Stimulated activated CD4-positive, alpha-beta T cell treated with anti-CD3 and anti-CD28 coated beads, TNF-alpha, amount 100 ng/mL, for 24 hours (primary cell): Measurements from ENCODE around the gene AKAP13.

Experiments used
- DNase-seq, 3 experiments: peaks; one replicate each; pipeline ENCODE4 v3.0.0-alpha.2; 2020; ENCODE audit warnings: low read depth in 3 of 3

Gene AKAP13

GRCh38 chr15:85444122-85444745 lies 63.8 kb downstream of the AKAP13 start:
- DNase-seq: no peak

DNA sequence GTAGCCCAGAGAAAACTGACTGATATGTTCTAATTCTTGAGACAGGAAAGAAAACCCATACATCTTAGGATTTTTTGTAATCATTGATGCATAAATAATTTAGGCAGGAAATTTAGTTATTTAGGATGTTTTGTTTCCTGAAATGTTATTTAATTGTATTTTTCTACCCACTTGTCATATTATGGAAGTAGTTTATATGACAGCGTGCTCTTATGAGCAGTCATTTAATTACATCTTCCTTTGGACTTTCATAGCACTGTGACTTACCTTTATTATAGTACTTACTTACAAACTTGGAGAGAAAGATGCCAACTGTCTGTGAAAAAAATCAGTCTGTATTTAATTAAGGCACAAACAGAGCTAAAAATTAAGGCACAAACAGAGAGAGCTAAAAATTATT lies 65.0 kb downstream of the AKAP13 start:
- no peak for DNase-seq

- DNase-seq: no peak
These were observed 70.8 kb downstream of the AKAP13 start for GRCh38 chr15:85451099-85451700.

GRCh38 chr15:85452436-85452835 lies 72.0 kb downstream of the AKAP13 start:
- no peak for DNase-seq

DNA sequence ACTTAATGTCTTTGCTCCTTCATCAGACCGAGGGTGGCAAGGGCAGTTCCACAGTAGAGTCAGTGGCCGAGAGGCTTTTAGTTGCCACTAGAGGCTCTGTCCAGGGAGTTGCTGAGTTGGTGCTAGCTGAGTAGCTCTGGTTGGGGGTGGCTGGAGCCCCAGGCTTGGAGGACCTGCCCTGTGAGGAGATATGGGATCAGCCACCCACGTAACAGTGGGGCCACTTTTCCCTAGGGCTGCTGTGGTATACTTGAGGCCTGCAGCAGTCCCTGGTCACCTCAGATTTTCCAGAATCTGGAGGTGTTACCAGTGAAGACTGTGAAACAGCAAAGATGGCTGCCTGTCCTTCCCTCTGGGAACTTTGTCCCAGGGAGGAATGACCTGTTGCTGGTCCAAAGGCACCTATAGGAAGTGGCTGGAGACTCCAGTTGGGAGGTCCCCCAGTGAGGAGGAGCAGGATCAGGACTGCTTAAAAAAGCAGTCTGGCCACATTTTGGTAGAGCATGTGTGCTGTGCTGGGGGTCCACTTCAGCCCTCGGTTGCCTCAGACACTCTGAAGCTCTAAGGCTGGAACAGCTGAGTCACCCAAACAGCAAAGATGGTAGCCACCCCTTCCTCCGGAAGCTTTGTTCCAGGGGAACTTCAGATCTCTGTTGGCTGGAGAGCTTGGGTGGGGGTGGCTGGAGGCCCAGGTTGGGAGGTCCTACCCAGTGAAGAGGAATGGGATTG lies 72.9 kb downstream of the AKAP13 start:
- no peak for DNase-seq

- DNase-seq: no peak
These were observed 74.0 kb downstream of the AKAP13 start for GRCh38 chr15:85454403-85454802.

DNA sequence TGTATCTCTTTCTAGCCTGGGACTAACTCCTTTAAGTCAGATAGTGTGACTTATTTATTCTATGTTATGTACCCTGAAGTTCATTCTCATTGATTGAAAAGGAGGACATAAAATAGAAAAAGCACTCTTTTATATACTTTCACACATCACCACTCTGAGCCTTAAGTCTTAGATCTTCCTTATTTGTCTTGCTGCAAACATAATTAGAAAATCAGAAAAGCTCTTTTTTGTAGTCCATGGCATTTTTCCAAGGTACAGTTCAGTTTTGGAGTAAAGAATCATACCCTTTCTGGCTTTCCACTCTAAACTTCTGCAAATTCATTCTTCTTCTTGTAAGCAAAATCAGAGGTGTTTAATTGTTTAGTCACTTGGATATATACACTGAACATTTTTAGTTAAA lies 75.5 kb downstream of the AKAP13 start:
- DNase-seq: no peak

DNA sequence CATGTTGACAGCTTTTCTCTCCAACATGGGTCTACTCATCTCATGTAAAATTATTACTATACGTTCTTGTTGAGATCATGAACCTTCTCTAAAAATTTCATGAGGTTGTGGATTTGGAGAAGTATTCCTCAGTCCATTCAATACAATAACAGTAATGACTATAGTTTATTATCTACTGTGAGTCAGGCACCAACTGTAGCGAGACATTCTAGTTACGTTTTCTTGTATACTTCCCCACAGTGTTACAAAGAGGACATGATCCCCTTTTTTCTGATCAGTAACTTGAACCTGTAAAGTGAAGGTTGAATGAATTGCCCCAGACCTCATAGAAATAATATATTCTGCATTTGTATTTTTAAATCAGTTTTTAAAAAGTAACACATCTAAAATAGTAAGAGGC lies 76.4 kb downstream of the AKAP13 start:
- DNase-seq: no peak

DNA sequence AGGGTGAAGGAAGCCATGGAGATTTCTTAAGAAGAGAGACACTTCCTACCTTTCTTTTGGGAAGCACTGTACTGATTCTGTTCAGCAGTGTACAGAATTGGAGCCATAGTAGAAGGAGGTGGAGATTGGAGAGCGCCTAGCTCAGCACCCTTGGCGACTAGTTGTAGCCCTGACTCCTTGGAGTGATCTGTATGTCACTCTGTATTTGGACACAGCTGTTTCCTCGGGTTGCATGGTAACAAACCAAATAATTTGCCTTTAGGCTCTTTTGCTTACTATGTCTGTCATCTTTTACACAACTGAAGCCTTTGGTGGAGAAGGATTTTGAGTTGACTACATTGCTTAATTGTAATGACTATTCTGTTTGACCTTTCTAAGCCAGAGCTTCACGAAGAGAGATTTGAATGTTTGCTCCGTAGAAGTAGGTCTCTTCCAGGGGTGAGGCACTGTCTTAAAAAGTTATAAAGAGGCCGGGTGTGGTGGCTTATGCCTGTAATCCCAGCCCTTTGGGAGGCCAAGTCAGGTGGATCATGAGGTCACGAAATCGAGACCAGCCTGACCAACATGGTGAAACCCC lies 77.1 kb downstream of the AKAP13 start:
- no peak for DNase-seq

DNA sequence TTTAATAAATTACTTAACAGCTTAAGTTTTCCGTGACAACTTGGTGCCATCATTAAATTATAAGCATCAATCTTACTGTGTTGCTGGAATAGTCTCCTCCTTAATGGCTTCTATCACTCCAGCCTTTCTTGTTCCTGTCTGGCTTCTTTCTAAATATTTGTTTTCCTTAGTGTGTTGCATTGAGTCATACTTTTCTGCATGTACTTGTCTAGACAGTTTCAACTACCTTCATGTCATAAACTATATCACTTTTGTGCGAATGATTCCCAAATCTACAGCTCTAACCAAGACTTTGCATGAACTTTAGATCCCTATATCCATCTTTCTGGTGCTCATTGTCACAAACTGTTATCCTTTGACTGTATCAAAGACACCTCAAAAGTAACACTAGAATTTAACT lies 78.4 kb downstream of the AKAP13 start:
- no peak for DNase-seq

DNA sequence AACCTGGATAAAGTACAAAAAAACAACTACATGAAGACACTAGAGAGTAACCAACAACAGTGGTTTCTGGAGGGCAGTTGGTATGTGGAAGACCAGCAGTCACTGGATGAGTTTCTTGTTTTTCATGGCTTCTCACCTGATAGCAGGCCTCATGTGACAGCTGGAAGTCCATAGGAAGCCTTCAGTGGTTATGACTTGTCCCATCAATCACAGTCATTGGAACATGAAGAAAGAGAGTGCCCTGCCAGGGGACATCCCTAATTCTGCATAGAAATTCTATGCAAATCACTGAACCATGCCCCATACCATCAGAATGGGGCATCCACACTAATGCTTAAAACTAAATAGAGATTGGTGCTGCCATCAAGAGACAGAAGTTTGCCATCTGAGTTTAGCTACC lies 81.6 kb downstream of the AKAP13 start:
- DNase-seq: no peak

DNA sequence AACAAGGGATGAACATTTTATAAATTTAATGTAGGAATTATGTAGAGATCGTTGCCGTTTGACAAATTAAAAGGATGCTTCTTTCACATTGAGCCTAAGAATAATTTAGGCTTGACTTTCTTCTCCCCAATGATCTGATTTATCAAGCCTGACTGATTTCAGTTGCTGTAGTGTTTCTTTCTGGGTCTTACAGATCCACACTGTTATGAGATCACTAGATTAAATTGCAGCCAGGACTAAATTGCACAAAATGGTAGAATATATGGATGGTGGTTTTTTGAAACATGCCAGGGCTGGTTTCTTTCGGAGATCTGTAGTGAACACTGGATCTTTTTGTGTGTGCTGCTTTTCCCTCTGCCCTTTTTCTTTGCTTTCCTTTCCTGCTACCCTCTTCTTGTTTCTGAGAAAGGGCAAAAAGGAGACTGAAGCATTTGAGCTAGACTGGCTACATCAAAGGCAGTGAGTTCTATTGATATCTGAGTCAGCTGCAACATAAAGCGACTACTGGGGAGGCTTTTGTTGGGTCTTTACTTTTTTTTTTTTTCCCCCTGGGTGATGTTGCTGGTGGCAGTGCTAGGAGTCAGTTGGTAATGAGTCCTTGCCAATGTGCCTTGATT lies 83.0 kb downstream of the AKAP13 start:
- no peak for DNase-seq

DNA sequence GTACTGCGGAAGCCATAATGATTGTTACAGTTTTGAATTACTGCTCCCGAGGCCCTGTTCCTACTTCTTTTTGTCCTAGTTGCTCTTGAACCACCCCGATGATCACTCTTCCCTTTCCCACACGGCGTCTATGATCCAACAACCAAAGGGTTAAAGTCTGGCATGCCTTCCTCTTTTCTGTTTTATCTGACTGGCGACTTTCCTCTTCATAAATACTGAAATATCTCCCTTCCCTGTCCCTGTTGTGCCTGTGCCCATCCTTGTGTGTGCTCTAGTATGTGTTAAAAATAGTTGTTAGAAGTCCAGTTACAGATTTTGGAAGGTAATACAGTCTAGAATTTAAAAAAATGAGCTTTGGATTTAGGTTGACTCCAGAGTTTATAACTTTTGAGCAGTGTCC lies 83.6 kb downstream of the AKAP13 start:
- no peak for DNase-seq

DNA sequence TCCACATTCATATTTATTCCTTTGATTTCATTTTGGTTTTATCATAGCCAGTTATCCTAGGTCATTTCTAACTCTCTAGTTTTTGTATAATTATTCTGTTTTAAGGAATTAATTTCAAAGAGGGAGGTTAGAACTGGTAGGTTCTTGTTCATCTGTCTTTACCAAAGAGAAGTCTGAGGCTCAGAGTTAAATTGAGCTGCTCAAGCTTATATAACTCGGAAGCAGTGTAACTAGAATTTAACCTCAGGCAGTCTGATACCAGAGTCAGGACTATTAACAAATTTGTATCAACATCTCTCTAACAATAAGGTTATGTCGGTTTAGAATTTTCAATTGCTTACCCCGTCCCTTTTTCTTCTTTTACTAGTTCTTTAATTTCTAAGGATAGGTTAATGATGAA lies 84.1 kb downstream of the AKAP13 start:
- DNase-seq: no peak

GRCh38 chr15:85470563-85471271 lies 90.3 kb downstream of the AKAP13 start:
- DNase-seq: no peak

DNA sequence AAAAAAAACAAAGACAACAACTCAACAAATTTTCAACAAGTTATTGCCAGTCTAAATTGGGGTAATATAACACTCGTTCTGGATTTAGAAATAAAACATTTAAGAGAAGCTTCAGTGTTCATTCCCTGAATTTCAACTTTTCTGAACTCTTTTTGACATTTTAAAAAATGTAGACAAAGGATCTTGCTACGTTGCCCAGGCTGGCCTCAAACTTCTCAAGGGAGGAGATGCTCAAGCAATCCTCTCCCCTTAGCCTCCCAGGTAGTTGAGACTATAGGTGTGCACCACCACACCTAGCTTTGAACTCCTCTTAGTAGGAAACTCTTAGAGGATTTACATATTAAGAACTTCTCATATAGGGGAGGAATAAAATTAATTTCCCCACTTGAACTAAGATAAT lies 91.9 kb downstream of the AKAP13 start:
- no peak for DNase-seq

GRCh38 chr15:85473455-85473854 lies 93.1 kb downstream of the AKAP13 start:
- no peak for DNase-seq

GRCh38 chr15:85474700-85475316 lies 94.4 kb downstream of the AKAP13 start:
- no peak for DNase-seq

DNA sequence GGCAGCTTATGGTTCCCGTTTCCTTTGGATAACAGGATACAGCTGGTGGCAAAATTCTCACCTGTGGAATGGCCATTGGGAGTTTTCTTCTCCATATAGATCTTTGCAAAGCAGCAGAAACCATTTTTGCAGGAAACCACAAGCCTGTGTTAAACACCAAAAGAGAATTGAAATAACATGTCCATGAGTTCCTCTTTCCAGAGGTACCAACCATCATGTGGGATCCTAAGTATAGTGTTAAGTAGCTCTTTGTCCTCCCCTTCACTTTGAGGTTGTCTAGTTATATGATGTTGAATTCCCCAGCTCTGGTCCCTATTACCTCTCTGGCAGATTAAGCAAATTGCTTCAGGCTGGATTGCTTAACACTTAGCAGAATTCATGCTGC lies 94.9 kb downstream of the AKAP13 start:
- DNase-seq: no peak

GRCh38 chr15:85475711-85476110 lies 95.3 kb downstream of the AKAP13 start:
- no peak for DNase-seq

- no peak for DNase-seq
These were observed 96.7 kb downstream of the AKAP13 start for GRCh38 chr15:85477061-85477460.
